GM21619 (cell line): Measurements from ENCODE around the gene SPHK1.

Experiments
- ATAC-seq: cut with Tn5 transposase; IDR thresholded peaks from one replicate; pipeline ENCODE4 v1.9.1; 2021; ENCODE audit not compliant: unreplicated experiment

The SPHK1 gene

GRCh38 chr17:76405607-76405966 is 21.2 kb downstream of the SPHK1 start:
- no peak for ATAC-seq

- no peak for ATAC-seq
Observed at GRCh38 chr17:76405967-76406647, 21.7 kb downstream of the SPHK1 start.

GRCh38 chr17:76407509-76407908 is 23.1 kb downstream of the SPHK1 start:
- no peak for ATAC-seq

GRCh38 chr17:76408037-76408849 is 23.8 kb downstream of the SPHK1 start:
- ATAC-seq, result no peak

GRCh38 chr17:76410328-76410965 is 26.0 kb downstream of the SPHK1 start:
- ATAC-seq, result no peak

- no peak for ATAC-seq
Observed at GRCh38 chr17:76411247-76411646, 26.8 kb downstream of the SPHK1 start.

GRCh38 chr17:76414334-76415295 is 30.2 kb downstream of the SPHK1 start:
- ATAC-seq, result no peak

- no peak for ATAC-seq
Observed at GRCh38 chr17:76415786-76416185, 31.4 kb downstream of the SPHK1 start.

- ATAC-seq, result no peak
Observed at GRCh38 chr17:76416457-76416856, 32.0 kb downstream of the SPHK1 start.

- no peak for ATAC-seq
Observed at GRCh38 chr17:76416899-76417298, 32.5 kb downstream of the SPHK1 start.

- no peak for ATAC-seq
Observed at GRCh38 chr17:76417499-76418143, 33.2 kb downstream of the SPHK1 start.

GRCh38 chr17:76419576-76420260 is 35.3 kb downstream of the SPHK1 start:
- no peak for ATAC-seq

- no peak for ATAC-seq
Observed at GRCh38 chr17:76420356-76421043, 36.1 kb downstream of the SPHK1 start.

GRCh38 chr17:76421044-76421407 is 36.6 kb downstream of the SPHK1 start:
- ATAC-seq, result no peak

GRCh38 chr17:76422406-76422805 is 38.0 kb downstream of the SPHK1 start:
- ATAC-seq, result no peak

GRCh38 chr17:76422860-76423259 is 38.5 kb downstream of the SPHK1 start:
- ATAC-seq, result no peak

GRCh38 chr17:76426853-76427252 is 42.4 kb downstream of the SPHK1 start:
- ATAC-seq, result no peak

GRCh38 chr17:76427501-76428231 is 43.3 kb downstream of the SPHK1 start:
- no peak for ATAC-seq

- ATAC-seq, result no peak
Observed at GRCh38 chr17:76428511-76428910, 44.1 kb downstream of the SPHK1 start.
